ENCODE results near the gene GFRA1. TPM values are rescaled to one million over a fixed set of nuclear protein-coding genes. Genes with fewer than 3 reads are reported as not detected.

GFRA1 gene
- total RNA-seq, 1 experiment from 2014 or later = not detected

GRCh38 chr10:116175231-116175630 lies 97.8 kb downstream of the GFRA1 start:
- Histone ChIP-seq H3K27ac (ENCODE audit: low read depth, low read length, poor library complexity, severe bottlenecking) (no peak overlapping the region), H3K4me3 (ENCODE audit: low read depth, low read length, poor library complexity, severe bottlenecking) (no peak overlapping the region), H3K36me3 (ENCODE audit: insufficient read depth, low read length, poor library complexity, severe bottlenecking) (no peaks in the 10 kb centered on the region), H3K9me3 (ENCODE audit: low read depth, low read length, poor library complexity, severe bottlenecking) (no peaks in the 10 kb centered on the region), H3K4me1 (ENCODE audit: insufficient read depth, low read length, poor library complexity, severe bottlenecking) (peaks cover 20% of the 10 kb centered on the region), H3K27me3 (replicated peaks; ENCODE audit: insufficient read depth, low read depth, low read length, poor library complexity) (peaks cover 58% of the 10 kb centered on the region)
- peak; percentile 76 for DNase-seq (ENCODE audit: low spot score)
- CTCF ChIA-PET = no interaction called here
- TF ChIP-seq EZH2 (IDR thresholded peaks at IDR 0.05; ENCODE audit: borderline replicate concordance, low read depth, low read length, poor library complexity, severe bottlenecking) = no peak
- no peak for TF ChIP-seq CTCF (conservative IDR thresholded peaks at IDR 0.05; ENCODE audit: low read depth, low read length)
- intact Hi-C loops (cut with micrococcal nuclease; ENCODE audit: unreplicated experiment) = no loop called here
- POLR2A ChIA-PET (ENCODE audit: low non-redundant PET) = no interaction called here
- no TSS peak for BruUV-seq (replicated peaks)

- POLR2A ChIA-PET (ENCODE audit: low non-redundant PET) = no interaction called here
Observed at GRCh38 chr10:116171505-116171904, 101.5 kb downstream of the GFRA1 start.

GRCh38 chr10:116170815-116171250 lies 102.2 kb downstream of the GFRA1 start:
- Histone ChIP-seq H3K27ac (ENCODE audit: low read depth, low read length, poor library complexity, severe bottlenecking) (no peak overlapping the region), H3K4me1 (ENCODE audit: insufficient read depth, low read length, poor library complexity, severe bottlenecking) (peaks cover 23% of the 10 kb centered on the region), H3K9me3 (ENCODE audit: low read depth, low read length, poor library complexity, severe bottlenecking) (no peaks in the 10 kb centered on the region), H3K4me3 (ENCODE audit: low read depth, low read length, poor library complexity, severe bottlenecking) (no peak overlapping the region), H3K36me3 (ENCODE audit: insufficient read depth, low read length, poor library complexity, severe bottlenecking) (no peaks in the 10 kb centered on the region), H3K27me3 (replicated peaks; ENCODE audit: insufficient read depth, low read depth, low read length, poor library complexity) (peaks cover 61% of the 10 kb centered on the region)
- no TSS peak for BruUV-seq (replicated peaks)
- ChIA-PET CTCF (no interaction called here), POLR2A (ENCODE audit: low non-redundant PET) (no interaction called here)
- no peak for TF ChIP-seq CTCF (conservative IDR thresholded peaks at IDR 0.05; ENCODE audit: low read depth, low read length)
- no peak for TF ChIP-seq EZH2 (IDR thresholded peaks at IDR 0.05; ENCODE audit: borderline replicate concordance, low read depth, low read length, poor library complexity, severe bottlenecking)
- DNase-seq (ENCODE audit: low spot score) = peak; percentile 96
- intact Hi-C loops (cut with micrococcal nuclease; ENCODE audit: unreplicated experiment) = loop anchor here (2.0 to 5.0 kb wide), 2 partner anchors 90 to 234 kb away; no protein-coding TSS in a partner anchor

More at GRCh38 chr10:116171505-116171904, 101.5 kb downstream of the GFRA1 start:
- CTCF ChIA-PET = no interaction called here
- Histone ChIP-seq H3K36me3 (ENCODE audit: insufficient read depth, low read length, poor library complexity, severe bottlenecking) (no peaks in the 10 kb centered on the region), H3K4me3 (ENCODE audit: low read depth, low read length, poor library complexity, severe bottlenecking) (no peak overlapping the region), H3K27me3 (replicated peaks; ENCODE audit: insufficient read depth, low read depth, low read length, poor library complexity) (peaks cover 58% of the 10 kb centered on the region), H3K27ac (ENCODE audit: low read depth, low read length, poor library complexity, severe bottlenecking) (no peak overlapping the region), H3K4me1 (ENCODE audit: insufficient read depth, low read length, poor library complexity, severe bottlenecking) (peaks cover 23% of the 10 kb centered on the region), H3K9me3 (ENCODE audit: low read depth, low read length, poor library complexity, severe bottlenecking) (no peaks in the 10 kb centered on the region)
- TF ChIP-seq EZH2 (IDR thresholded peaks at IDR 0.05; ENCODE audit: borderline replicate concordance, low read depth, low read length, poor library complexity, severe bottlenecking) (no peak), CTCF (conservative IDR thresholded peaks at IDR 0.05; ENCODE audit: low read depth, low read length) (no peak)
- BruUV-seq (replicated peaks) = no TSS peak
- intact Hi-C loops (cut with micrococcal nuclease; ENCODE audit: unreplicated experiment) = loop anchor here (2.0 to 5.0 kb wide), 2 partner anchors 89 to 234 kb away; no protein-coding TSS in a partner anchor
- peak; percentile 18 for DNase-seq (ENCODE audit: low spot score)

Data from A673 (cell line).